Hepatocyte (in vitro differentiated cells): ENCODE results near the gene STK38L. TPM values are rescaled to one million over a fixed set of nuclear protein-coding genes. Genes with fewer than 3 reads are reported as not detected.

Experiments used
- DNase-seq: peaks from one replicate; pipeline ENCODE4 v3.0.0-alpha.2; 2016; ENCODE audit warnings: low spot score
- H2AFZ ChIP-seq: fragments of 200-600 bp; sonication (generic); 2 replicates; pipeline ENCODE4 v1.6.0; 2016; ENCODE audit warnings: antibody characterized with exemption, mild to moderate bottlenecking
- H3K27ac ChIP-seq: fragments of 200-600 bp; sonication (generic); 2 replicates; pipeline ENCODE4 v1.5.1; 2016; ENCODE audit warnings: mild to moderate bottlenecking
- H3K27me3 ChIP-seq: fragments of 200-600 bp; sonication (generic); 2 replicates; pipeline ENCODE4 v1.6.1; 2016
- H3K36me3 ChIP-seq: fragments of 200-600 bp; sonication (generic); replicated peaks from 2 replicates; pipeline ENCODE4 v1.5.1; 2016; ENCODE audit warnings: low read depth; ENCODE audit not compliant: insufficient read depth
- H3K4me1 ChIP-seq: fragments of 200-600 bp; sonication (generic); 2 replicates; pipeline ENCODE4 v1.5.1; 2016; ENCODE audit warnings: mild to moderate bottlenecking, moderate library complexity; ENCODE audit not compliant: insufficient read depth
- H3K4me2 ChIP-seq: fragments of 200-600 bp; sonication (generic); 2 replicates; pipeline ENCODE4 v1.6.0; 2016
- H3K4me3 ChIP-seq: fragments of 200-600 bp; sonication (generic); 2 replicates; pipeline ENCODE4 v1.5.1; 2016; ENCODE audit warnings: mild to moderate bottlenecking
- H3K79me2 ChIP-seq: fragments of 200-600 bp; sonication (generic); 2 replicates; pipeline ENCODE4 v1.6.0; 2017; ENCODE audit warnings: mild to moderate bottlenecking
- H3K9me2 ChIP-seq: fragments of 200-600 bp; sonication (generic); replicated peaks from 2 replicates; pipeline ENCODE4 v1.6.0; 2017; ENCODE audit warnings: mild to moderate bottlenecking; ENCODE audit not compliant: insufficient read depth
- H3K9me3 ChIP-seq: fragments of 200-600 bp; sonication (generic); 2 replicates; pipeline ENCODE4 v1.5.1; 2016; ENCODE audit warnings: low read depth, mild to moderate bottlenecking
- H4K20me1 ChIP-seq: fragments of 200-600 bp; sonication (generic); 2 replicates; pipeline ENCODE4 v1.6.0; 2016; ENCODE audit warnings: mild to moderate bottlenecking; ENCODE audit not compliant: insufficient read depth, poor library complexity, severe bottlenecking
- EZH2 ChIP-seq: fragments of 200-600 bp; sonication (generic); IDR thresholded peaks from 2 replicates; pipeline ENCODE4 v1.6.1; 2016; ENCODE audit warnings: antibody characterized with exemption, mild to moderate bottlenecking, borderline replicate concordance
- EZH2phosphoT487 ChIP-seq: fragments of 200-600 bp; sonication (generic); IDR thresholded peaks from one replicate; pipeline ENCODE4 v1.6.1; 2018; ENCODE audit warnings: antibody characterized with exemption, mild to moderate bottlenecking, low read depth, moderate library complexity; ENCODE audit not compliant: unreplicated experiment, severe bottlenecking
- WGBS: methylation state at CpG from one replicate; pipeline ENCODE4 v1.1.6; 2016; ENCODE audit warnings: low lambda C conversion rate; ENCODE audit errors: missing lambda C conversion rate; 5-methylcytosine and 5-hydroxymethylcytosine counted together
- polyA plus RNA-seq: library from polyadenylated mRNA; unstranded; fragments of >200 nt; fragmentation: Nextera tagmentation; extraction: Ambion mirVana; gene quantifications from 2 replicates; pipeline ENCODE4 v1.2.1, GENCODE V29; 2016
- total RNA-seq: library from RNA; depleted of rRNA; stranded (reverse); fragments of >200 nt; gene quantifications from 2 replicates; pipeline ENCODE4 v1.2.3, GENCODE V29; 2014
- TF ChIP-seq, protein P1 (sequence below): fragments of 200-600 bp; sonication (generic); IDR thresholded peaks from 2 replicates; pipeline ENCODE4 v1.5.1; 2016; ENCODE audit warnings: antibody characterized with exemption, mild to moderate bottlenecking; ENCODE audit not compliant: poor library complexity

Gene STK38L
- total and polyA plus RNA-seq, 2 experiments from 2014 or later, result 18.8 to 36.7 TPM

DNA sequence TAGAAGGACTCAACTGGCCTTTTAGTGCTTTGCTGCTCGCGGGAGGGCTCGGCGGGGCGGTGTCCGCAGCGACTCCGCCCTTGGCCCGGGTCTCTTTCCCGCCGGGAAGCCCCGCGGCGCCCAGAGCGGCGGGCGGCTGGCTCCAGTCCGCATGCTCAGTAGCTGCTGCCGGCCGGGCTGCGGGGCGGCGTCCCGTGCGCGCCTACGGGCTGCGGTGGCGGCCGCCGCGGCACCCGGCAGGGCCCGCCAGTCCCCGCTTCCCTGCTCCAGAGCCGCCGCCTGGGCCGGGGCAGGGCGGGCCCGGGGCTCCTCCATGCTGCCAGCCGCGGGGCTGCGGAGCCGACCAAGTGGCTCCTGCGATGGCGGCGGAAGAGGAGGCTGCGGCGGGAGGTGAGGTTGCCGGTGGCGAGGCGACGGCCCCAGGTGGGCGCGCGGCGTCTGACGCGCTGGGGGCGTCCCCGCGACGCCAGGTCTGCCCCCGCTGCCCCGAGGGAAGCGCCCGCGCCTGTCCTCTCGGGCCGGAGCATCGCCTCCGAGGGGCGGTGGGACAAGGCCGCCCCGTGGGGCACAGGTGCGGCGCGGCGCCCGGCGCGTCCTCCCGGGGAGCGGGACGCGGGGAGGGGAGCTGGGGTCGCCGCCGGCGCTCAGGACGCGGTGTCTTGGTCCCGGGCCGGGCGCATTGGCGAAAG lies 88.8 kb downstream of the STK38L start, which contains the start of gene BMAL2:
Gene BMAL2, plus strand, starts transcription at position 123 of the 689 bp plus-strand sequence. Its CDS starts 237 bp downstream, at position 360.
- Histone ChIP-seq H2AFZ (peak within 1 kb of the TSS; percentile 71), H3K27me3 (peaks cover 8% of the 10 kb centered on the region), H4K20me1 (no peaks in the 10 kb centered on the region), H3K27ac (peak within 1 kb of the TSS; percentile 78), H3K36me3 (no peaks in the 10 kb centered on the region), H3K4me2 (peak within 1 kb of the TSS; percentile 94), H3K9me2 (no peaks in the 10 kb centered on the region), H3K4me1 (peaks cover 19% of the 10 kb centered on the region), H3K9me3 (no peaks in the 10 kb centered on the region), H3K4me3 (peak within 1 kb of the TSS; percentile 62), H3K79me2 (no peaks in the 10 kb centered on the region)
- WGBS, result under 1% methylated on average over 61 of the region's 96 CpGs
- DNase-seq, result peak; percentile 75
- TF ChIP-seq EZH2phosphoT487, result no peak
- TF ChIP-seq EZH2, result no peak

DNA sequence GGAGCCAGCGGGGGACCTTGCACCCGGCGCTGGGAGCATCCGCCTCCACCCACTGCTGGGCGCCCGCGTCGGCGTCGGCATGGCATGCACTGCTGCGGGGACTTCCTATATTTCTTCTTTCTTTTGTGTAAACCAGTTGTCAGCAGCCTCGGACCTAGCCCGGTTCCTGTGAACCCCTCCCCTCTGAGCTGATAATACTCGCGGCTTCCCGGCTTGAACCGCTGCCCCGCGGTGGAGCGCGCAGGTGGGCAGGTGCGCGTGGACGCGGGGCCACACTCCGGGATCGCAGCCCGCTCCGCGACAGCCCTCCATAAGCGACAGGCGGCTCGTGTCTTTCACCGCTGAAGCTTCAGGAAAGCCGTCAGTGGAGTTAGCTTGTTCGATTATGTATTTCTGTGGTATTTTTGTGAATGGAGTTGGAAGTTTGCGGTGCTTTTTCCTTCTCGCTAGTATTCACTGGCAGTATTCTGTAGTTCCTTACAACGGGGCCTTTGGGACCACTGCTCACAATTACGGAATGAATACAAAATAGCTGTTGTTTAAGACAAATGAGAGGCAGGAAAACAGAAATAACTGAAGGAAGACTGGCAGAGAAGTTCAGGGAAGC lies 89.4 kb downstream of the STK38L start:
- Histone ChIP-seq H3K27me3 (peaks cover 8% of the 10 kb centered on the region), H2AFZ (peak overlapping the region; percentile 71), H3K27ac (peak overlapping the region; percentile 50), H3K9me3 (no peaks in the 10 kb centered on the region), H3K79me2 (no peaks in the 10 kb centered on the region), H3K36me3 (no peaks in the 10 kb centered on the region), H3K4me2 (peak overlapping the region; percentile 94), H3K9me2 (no peaks in the 10 kb centered on the region), H3K4me1 (peaks cover 19% of the 10 kb centered on the region), H4K20me1 (no peaks in the 10 kb centered on the region), H3K4me3 (peak overlapping the region; percentile 62)
- WGBS, result 2% methylated on average over 33 of the region's 40 CpGs
- peak; percentile 72 for TF ChIP-seq EZH2
- no peak for TF ChIP-seq EZH2phosphoT487
- DNase-seq, result peak; percentile 58

DNA sequence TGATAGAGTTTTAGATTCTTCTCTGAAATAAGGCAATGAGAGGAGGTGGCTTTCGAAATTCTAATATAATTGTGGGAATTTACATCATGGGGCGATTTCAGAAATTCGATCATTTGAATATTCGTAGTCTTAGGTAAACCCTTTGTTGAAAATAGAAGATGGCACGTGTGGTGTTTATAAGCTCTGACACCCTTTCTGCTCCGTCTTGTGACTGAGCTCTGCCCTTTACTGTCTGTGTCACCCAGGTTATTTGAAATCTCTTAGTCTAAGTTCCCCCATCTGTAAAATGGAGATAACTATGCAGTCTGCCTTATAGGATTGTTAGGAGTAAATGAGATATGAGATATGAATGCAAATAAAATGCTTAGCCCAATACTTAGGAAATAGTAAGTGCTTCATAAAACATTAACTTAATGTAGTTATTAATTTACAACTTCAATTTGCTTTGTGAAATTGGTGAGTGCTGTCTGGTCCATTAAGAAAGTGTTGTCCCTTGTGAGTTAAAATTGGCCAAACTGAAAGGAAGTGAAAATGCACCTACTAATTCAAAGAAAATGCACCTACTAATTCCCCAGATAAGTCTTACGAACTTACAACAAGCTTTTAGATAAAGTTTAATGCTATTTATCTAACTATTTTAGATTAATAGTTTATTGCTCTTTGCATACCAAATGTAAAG lies 90.1 kb downstream of the STK38L start:
- peaks cover 19% of the 10 kb centered on the region for H3K4me1 ChIP-seq
- H3K4me3 ChIP-seq, result no peak overlapping the region
- TF ChIP-seq, protein P1, sequence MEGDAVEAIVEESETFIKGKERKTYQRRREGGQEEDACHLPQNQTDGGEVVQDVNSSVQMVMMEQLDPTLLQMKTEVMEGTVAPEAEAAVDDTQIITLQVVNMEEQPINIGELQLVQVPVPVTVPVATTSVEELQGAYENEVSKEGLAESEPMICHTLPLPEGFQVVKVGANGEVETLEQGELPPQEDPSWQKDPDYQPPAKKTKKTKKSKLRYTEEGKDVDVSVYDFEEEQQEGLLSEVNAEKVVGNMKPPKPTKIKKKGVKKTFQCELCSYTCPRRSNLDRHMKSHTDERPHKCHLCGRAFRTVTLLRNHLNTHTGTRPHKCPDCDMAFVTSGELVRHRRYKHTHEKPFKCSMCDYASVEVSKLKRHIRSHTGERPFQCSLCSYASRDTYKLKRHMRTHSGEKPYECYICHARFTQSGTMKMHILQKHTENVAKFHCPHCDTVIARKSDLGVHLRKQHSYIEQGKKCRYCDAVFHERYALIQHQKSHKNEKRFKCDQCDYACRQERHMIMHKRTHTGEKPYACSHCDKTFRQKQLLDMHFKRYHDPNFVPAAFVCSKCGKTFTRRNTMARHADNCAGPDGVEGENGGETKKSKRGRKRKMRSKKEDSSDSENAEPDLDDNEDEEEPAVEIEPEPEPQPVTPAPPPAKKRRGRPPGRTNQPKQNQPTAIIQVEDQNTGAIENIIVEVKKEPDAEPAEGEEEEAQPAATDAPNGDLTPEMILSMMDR, result no peak
- TF ChIP-seq EZH2 (no peak), EZH2phosphoT487 (no peak)
- no peaks in the 10 kb centered on the region for H4K20me1 ChIP-seq
- peak overlapping the region; percentile 94 for H3K4me2 ChIP-seq
- no peaks in the 10 kb centered on the region for H3K36me3 ChIP-seq
- DNase-seq, result no peak
- peak overlapping the region; percentile 50 for H3K27ac ChIP-seq
- no peaks in the 10 kb centered on the region for H3K79me2 ChIP-seq
- H3K27me3 ChIP-seq, result peaks cover 8% of the 10 kb centered on the region
- H2AFZ ChIP-seq, result peak overlapping the region; percentile 71
- H3K9me2 ChIP-seq, result no peaks in the 10 kb centered on the region
- H3K9me3 ChIP-seq, result no peaks in the 10 kb centered on the region
- WGBS, result 32% methylated on average over 7 of the region's 7 CpGs

DNA sequence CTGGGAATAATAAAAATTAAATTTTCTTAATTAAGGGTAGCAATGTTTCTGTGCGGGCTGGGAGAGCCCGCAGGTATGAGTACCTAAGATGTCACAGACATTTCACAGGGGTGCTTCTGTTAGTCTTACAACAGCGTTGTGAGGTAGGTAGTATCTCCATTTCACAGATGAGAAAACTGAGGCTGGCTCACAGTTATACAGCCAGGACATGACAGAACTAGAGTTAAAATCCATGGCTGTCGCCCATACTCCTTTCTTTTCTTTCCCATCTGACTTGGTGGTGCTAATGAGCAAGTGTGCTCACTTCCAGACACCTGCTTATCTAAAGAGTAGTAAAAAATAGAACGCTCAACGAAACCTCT lies 90.6 kb downstream of the STK38L start:
- Histone ChIP-seq H3K36me3 (no peaks in the 10 kb centered on the region), H3K4me3 (no peak overlapping the region), H3K27ac (no peak overlapping the region), H3K27me3 (peaks cover 8% of the 10 kb centered on the region), H2AFZ (no peak overlapping the region), H3K4me2 (peak overlapping the region; percentile 94), H3K4me1 (peaks cover 19% of the 10 kb centered on the region), H3K9me2 (no peaks in the 10 kb centered on the region), H4K20me1 (no peaks in the 10 kb centered on the region), H3K9me3 (no peaks in the 10 kb centered on the region), H3K79me2 (no peaks in the 10 kb centered on the region)
- TF ChIP-seq, protein P1, result no peak
- TF ChIP-seq EZH2, result no peak
- no peak for TF ChIP-seq EZH2phosphoT487
- DNase-seq, result no peak
- WGBS, result 80% methylated on average over 6 of the region's 6 CpGs
